Fibroblast of the aortic adventitia (primary cell): ENCODE data around the gene GNG4. TPM values are rescaled to one million over a fixed set of nuclear protein-coding genes. Genes with fewer than 3 reads are reported as not detected.
A peak's percentile ranks its signal among the peaks of the same experiment; 100 is the strongest.

Experiments used
- DNase-seq: peaks from one replicate; pipeline ENCODE4 v3.0.0-alpha.2; 2010; ENCODE audit warnings: low read depth
- H3K4me3 ChIP-seq: 2 replicates; pipeline ENCODE4 v1.5.1; 2011; ENCODE audit warnings: low read depth, mild to moderate bottlenecking, control low read depth, low read length, moderate library complexity
- total RNA-seq: library from RNA; depleted of rRNA; stranded (reverse); fragments of >200 nt; gene quantifications from 2 replicates; pipeline ENCODE4 v1.2.3, GENCODE V29; 2012; ENCODE audit warnings: low replicate concordance
- TF ChIP-seq, protein P1 (sequence below): IDR thresholded peaks from 2 replicates; pipeline ENCODE4 v1.5.1; 2011; ENCODE audit warnings: mild to moderate bottlenecking, low read length, control low read depth, inconsistent platforms; ENCODE audit not compliant: insufficient read depth

GNG4 gene
- total RNA-seq, 1 donor = not detected

DNA sequence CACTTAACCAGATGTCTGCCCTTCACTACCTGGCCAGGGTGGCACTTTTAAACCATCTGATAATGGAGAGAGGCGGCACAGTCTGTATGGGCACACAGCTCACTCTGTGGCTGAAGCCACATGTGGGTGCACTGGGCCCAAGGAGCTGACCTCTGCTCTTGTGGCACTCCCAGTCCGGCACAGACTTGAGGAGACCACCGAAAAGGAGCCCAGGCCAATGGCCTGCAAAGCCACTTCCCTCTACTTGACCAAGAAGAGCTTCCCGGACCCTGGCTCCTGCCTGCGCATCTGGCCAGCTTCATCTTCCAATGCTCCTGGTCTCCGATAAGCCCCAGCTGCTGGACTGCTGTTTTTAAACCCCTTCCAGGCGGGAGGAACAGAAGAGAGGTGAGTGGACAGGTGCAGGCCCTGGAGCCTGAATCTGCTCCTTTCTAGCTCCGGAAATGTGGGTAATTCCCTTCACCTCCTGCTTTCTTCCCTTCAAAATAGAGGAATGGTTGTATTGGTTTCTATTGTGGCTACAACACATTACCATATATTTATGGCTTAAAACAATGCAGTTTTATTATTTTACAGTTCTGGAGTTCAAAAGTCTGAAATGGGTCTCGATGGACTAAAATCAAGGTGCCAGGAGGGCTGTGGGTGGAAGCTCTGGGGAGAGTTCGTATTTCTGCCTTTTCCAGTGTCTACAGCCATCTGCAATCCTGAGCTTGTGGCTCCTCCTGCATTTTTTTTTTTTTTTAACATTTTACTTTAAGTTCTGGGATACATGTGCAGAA lies 11.6 kb downstream of the GNG4 start:
- DNase-seq = no peak
- TF ChIP-seq, protein P1, sequence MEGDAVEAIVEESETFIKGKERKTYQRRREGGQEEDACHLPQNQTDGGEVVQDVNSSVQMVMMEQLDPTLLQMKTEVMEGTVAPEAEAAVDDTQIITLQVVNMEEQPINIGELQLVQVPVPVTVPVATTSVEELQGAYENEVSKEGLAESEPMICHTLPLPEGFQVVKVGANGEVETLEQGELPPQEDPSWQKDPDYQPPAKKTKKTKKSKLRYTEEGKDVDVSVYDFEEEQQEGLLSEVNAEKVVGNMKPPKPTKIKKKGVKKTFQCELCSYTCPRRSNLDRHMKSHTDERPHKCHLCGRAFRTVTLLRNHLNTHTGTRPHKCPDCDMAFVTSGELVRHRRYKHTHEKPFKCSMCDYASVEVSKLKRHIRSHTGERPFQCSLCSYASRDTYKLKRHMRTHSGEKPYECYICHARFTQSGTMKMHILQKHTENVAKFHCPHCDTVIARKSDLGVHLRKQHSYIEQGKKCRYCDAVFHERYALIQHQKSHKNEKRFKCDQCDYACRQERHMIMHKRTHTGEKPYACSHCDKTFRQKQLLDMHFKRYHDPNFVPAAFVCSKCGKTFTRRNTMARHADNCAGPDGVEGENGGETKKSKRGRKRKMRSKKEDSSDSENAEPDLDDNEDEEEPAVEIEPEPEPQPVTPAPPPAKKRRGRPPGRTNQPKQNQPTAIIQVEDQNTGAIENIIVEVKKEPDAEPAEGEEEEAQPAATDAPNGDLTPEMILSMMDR = no peak
- H3K4me3 ChIP-seq = no peak overlapping the region

DNA sequence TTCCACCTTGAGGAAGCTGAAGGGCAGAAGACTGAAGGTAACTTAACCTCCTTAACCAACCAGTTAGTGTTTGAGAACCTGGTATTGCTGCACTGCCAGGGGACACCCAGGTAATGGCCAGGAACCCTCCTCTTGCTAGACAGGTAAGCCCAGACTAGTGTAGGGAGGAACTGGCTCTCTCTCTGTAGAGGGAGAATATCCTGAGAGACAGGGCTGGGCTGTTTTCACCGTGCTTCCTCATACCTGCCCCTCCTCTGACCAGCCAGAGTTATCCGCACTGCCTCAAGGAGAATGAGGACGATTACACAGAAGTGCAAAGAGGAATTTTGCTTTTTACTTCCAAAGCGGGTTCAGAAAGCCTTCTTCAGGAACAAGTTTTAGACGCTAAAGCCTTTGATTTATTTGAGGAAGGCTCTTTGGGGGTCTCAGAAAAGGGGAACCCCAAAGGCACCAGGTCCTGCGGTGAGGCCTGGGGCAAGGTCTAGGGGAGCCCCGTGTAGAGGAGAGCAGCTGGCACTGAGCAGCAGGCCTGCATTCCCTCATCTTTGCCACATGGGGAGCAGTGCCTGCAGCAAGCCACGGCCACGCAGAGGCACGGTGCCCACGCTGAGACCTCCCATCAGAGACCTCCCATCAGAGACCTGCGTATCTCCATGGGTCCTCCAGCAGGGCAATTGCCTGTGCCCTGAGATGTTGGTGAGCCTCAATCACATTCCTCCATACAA lies 13.5 kb downstream of the GNG4 start:
- TF ChIP-seq, protein P1 = no peak

DNA sequence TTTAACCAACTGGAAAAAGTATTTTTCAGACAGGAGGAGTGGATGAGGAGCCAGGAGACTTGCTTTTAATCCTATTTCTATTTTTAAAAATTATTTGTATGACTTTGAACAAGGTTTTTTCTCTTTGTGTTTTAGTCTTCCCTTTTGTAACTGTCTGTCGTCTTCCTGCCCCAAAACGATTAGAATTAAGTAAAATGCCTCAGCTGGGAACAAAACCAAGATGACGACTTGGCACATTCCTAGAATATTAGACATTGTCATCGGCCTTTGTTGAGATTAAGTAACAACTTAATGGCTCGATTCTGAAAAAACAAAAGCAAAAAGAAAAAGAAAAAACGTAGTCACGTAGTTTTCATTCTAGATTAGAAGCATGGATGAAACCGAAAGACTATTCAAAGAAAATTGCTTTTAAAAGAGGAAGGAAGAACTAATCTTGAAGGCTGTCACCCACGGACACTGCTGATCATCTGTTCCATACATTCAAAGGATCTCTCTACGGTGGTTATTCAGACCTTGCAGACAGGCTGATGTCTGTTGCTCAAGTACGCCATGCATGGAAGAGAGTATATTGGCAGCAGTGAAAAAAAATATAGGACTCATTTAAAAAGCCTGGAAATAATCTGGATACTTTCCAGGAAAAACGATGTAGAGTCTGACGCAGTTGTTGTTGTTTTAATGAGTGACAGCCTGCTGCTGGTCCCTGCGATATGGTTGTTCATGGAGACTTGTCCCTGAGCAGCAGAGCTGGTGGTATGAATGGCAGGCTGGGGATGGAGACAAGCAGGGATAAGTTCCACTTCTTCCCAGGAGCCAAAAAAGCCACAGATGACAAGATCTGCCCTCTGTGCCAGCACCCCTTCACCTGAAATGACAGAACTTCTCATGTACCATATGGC lies 16.8 kb downstream of the GNG4 start:
- TF ChIP-seq, protein P1 = no peak
- DNase-seq = peak; percentile 67
- peak overlapping the region; percentile 49 for H3K4me3 ChIP-seq

More for the DNA sequence above, 13.5 kb downstream of the GNG4 start:
- DNase-seq = no peak
- H3K4me3 ChIP-seq = no peak overlapping the region

DNA sequence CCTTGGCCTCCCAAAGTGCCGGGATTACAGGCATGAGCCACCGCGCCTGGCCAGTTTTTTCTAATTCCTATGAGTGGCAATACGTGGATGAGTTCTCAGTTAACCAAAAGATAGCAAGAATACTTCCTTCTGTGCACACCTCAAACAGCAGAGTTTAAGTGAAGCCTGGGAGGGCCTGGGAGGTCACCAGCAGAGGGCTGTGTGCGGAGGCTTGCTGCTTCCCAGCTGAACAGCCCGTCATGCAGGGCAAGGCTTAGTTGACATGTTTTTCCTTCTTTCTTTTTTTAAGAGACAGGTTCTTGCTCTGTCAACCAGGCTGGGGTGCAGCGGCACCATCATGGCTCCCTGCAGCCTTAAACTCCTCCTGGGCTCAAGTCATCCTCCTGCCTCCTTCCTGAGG lies 17.8 kb downstream of the GNG4 start:
- TF ChIP-seq, protein P1 = no peak
- DNase-seq = no peak
- no peak overlapping the region for H3K4me3 ChIP-seq

DNA sequence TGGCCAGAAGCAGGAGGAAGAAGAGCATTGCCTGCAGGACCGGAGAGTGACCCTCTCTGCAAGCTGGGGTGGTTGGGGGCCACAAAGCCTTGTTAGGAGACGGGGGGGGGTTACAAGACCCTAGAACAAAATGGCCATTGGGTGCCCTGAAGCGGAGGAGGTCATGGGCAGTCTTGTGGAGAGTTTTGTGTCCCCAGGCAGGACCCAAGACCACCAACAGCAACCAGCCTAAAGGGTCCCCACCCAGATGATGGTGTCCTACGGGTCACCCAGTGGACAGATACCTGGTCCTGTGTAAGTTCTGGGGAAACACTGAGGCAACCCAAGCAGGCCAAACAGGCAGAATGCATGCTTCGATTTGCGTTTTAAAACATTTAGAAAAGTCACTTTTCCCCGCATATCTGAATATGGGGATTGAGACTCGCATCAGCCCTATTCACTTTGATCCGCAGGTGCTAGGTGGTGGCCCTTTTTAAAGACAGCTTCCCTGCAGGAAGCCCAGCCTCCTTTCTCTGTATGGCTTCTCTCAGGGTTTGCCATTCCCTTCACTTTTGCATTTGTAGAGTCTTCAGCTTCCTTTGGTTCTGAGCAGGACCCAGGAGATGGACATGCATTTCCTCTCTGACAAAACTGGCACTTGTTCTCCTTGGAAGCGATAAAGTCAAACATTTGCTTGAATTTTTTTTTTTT lies 21.1 kb downstream of the GNG4 start:
- DNase-seq = no peak
- no peak overlapping the region for H3K4me3 ChIP-seq
- TF ChIP-seq, protein P1 = no peak

DNA sequence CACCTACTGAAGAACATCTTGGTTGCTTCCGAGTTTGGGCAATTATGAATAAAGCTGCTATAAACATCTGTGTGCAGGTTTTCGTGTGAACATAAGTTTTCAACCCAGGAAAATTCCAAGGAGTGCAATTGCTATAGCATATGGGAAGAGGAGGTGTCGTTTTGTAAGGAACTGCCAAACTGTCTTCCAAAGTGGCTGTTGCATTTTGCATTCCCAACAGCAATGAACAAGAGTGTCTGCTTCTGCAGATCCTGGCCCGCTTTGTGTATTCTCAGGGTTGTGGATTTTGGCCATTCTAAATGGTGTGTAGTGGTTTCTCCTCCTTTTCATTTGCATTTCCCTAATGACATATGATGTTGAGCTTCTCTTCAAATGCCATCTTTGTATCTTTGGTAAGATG lies 23.8 kb downstream of the GNG4 start:
- H3K4me3 ChIP-seq = no peak overlapping the region
- TF ChIP-seq, protein P1 = no peak
- DNase-seq = no peak
